Nephron progenitor cell (in vitro differentiated cells): ENCODE results near the gene MPV17.
A peak's percentile ranks its signal among the peaks of the same experiment; 100 is the strongest.

ENCODE experiments used
- DNase-seq: peaks from one replicate; pipeline ENCODE4 v3.0.0; 2021
- H3K27ac Mint-ChIP-seq: 2 replicates; pipeline ENCODE4 v1.8.0; 2021; ENCODE audit warnings: mild to moderate bottlenecking, moderate library complexity, mixed read lengths
- H3K27me3 Mint-ChIP-seq: 2 replicates; pipeline ENCODE4 v1.8.0; 2021; ENCODE audit warnings: mild to moderate bottlenecking, low read depth, mixed read lengths; ENCODE audit not compliant: poor library complexity
- H3K36me3 Mint-ChIP-seq: 2 replicates; pipeline ENCODE4 v1.8.0; 2021; ENCODE audit warnings: low read depth, mixed read lengths
- H3K4me1 Mint-ChIP-seq: 2 replicates; pipeline ENCODE4 v1.8.0; 2021; ENCODE audit warnings: mixed read lengths
- H3K4me3 Mint-ChIP-seq: 2 replicates; pipeline ENCODE4 v1.8.0; 2021; ENCODE audit warnings: mild to moderate bottlenecking, moderate library complexity, mixed read lengths
- H3K9me3 Mint-ChIP-seq: 2 replicates; pipeline ENCODE4 v1.8.0; 2021; ENCODE audit warnings: mild to moderate bottlenecking, moderate library complexity, mixed read lengths
- TF ChIP-seq, protein P1 (sequence below): fragments of 200-600 bp; sonication (generic); IDR thresholded peaks from 2 replicates; pipeline ENCODE4 v1.5.0; 2021; ENCODE audit warnings: antibody characterized with exemption

Gene MPV17

DNA sequence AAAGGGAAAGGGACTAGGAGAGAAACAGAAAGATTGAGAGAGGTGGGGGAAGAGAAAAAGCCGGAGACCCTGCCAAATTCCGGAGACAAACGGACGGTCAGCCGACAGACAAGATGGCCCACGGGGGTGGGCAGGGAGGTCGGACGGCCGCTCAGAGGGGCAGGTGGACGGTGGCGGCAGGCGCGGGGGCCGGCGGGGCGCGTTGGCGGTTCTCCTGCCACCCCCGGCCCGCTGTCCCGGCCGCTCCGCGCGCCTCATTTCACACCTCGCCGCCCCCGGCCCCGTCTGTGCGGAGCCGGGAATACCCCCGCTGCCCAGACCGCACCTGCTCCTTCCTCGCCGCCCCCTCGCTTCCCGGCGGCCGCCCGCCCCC is 61.0 kb downstream of the MPV17 start:
- peak overlapping the region; percentile 63 for H3K4me3 Mint-ChIP-seq
- peak; percentile 40 for DNase-seq
- H3K27ac Mint-ChIP-seq: no peak overlapping the region
- TF ChIP-seq, protein P1, sequence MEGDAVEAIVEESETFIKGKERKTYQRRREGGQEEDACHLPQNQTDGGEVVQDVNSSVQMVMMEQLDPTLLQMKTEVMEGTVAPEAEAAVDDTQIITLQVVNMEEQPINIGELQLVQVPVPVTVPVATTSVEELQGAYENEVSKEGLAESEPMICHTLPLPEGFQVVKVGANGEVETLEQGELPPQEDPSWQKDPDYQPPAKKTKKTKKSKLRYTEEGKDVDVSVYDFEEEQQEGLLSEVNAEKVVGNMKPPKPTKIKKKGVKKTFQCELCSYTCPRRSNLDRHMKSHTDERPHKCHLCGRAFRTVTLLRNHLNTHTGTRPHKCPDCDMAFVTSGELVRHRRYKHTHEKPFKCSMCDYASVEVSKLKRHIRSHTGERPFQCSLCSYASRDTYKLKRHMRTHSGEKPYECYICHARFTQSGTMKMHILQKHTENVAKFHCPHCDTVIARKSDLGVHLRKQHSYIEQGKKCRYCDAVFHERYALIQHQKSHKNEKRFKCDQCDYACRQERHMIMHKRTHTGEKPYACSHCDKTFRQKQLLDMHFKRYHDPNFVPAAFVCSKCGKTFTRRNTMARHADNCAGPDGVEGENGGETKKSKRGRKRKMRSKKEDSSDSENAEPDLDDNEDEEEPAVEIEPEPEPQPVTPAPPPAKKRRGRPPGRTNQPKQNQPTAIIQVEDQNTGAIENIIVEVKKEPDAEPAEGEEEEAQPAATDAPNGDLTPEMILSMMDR: no peak
- H3K4me1 Mint-ChIP-seq: peaks cover 34% of the 10 kb centered on the region
- H3K27me3 Mint-ChIP-seq: peaks cover 50% of the 10 kb centered on the region
- no peaks in the 10 kb centered on the region for H3K9me3 Mint-ChIP-seq
- no peaks in the 10 kb centered on the region for H3K36me3 Mint-ChIP-seq

DNA sequence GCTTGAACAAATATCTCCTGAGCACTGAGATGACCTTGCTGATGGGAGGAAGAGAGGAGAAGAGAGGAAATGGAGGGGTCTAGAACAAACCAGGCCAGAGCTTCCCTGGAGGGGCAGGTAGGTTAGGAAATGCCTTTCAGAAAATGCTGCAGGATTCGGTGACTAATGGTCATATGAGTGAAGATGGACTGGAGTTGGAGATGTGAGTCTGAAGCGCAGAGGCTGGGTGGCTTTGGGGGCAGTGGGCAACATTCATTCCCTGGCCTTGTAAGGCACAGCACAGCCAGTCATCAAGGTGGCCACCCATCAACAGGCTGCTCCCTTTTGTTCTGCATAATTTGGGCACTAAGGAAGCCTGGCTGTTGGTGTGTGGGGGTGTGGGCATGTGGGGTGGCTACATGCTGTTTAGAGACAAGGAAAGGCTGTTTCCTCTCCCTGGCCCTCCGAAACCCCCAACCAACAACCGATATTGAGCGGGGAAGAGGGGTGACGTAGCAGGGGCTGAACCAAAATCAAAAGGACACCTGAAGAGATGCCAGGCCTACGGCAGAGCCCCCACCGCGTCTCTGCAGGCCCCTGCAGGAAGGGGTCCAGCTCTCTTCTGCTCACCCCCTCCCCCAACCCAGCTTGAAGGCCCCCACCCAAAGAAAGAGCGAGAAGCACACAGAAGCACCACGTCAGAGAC is 61.5 kb downstream of the MPV17 start:
- Mint-ChIP-seq H3K27me3 (peaks cover 55% of the 10 kb centered on the region), H3K9me3 (no peaks in the 10 kb centered on the region), H3K36me3 (no peaks in the 10 kb centered on the region), H3K4me1 (peaks cover 34% of the 10 kb centered on the region), H3K4me3 (peak overlapping the region; percentile 63), H3K27ac (no peak overlapping the region)
- TF ChIP-seq, protein P1: no peak
- no peak for DNase-seq
